NOMO-1 treated with DMSO at 0.1 percent for 48 hours (cell line): ENCODE data around the gene AP1S2.

ENCODE experiments used
- DNase-seq: peaks from one replicate; lab custom pipeline; 2025; ENCODE audit not compliant: unreplicated experiment; lab: John Stamatoyannopoulos, UW

The AP1S2 gene

GRCh38 chrX:15812192-15812938, 42.2 kb downstream of the AP1S2 start:
- no peak for DNase-seq

- no peak for DNase-seq
Observed at GRCh38 chrX:15808254-15808653, 46.4 kb downstream of the AP1S2 start.

DNA sequence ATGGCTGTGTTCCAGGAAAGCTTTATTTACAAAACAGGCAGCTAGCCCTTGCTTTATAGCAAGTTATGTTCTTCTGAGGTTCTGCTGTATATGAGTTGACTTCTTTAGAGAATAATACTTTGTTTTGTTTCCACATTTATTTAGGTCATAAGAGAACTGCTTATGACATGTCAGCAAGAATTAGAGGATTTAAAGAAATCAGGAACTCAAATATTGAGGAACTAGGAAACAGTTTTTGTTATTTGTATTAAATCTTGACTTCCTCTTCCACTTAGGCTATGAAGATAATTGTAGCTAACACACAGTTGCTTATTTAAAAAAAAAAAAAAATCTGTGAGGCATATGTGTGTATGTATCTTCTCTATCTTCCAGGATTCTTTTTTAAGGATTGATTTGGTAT, 50.0 kb downstream of the AP1S2 start:
- DNase-seq = peak; percentile 89

DNA sequence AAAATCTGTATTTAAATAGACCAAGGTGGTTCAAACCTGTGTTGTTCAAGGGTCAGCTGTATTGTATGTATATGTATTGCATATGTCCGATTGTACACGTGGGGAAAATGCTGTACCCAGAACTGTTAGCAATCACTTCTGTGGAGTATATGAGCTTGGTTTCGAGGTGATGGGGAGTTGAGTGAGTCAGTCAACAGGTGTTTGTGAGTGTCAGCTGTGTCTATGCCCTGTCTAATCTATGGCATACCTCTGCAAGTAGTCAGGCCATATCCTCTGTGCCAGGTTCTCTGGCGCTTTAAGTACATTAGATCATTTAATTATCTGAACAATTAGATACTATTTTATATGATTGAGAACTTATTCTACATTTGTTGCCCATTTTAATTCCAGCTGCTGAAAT, 56.9 kb downstream of the AP1S2 start:
- no peak for DNase-seq

- DNase-seq = peak; percentile 94
Observed at GRCh38 chrX:15790769-15791290, 63.8 kb downstream of the AP1S2 start.

- peak; percentile 83 for DNase-seq
Observed at GRCh38 chrX:15789979-15790768, 64.4 kb downstream of the AP1S2 start, which contains the start of gene ZRSR2. Gene ZRSR2 (plus strand): TSS chrX:15790484. CDS start chrX:15790496, 12 bp downstream.

DNA sequence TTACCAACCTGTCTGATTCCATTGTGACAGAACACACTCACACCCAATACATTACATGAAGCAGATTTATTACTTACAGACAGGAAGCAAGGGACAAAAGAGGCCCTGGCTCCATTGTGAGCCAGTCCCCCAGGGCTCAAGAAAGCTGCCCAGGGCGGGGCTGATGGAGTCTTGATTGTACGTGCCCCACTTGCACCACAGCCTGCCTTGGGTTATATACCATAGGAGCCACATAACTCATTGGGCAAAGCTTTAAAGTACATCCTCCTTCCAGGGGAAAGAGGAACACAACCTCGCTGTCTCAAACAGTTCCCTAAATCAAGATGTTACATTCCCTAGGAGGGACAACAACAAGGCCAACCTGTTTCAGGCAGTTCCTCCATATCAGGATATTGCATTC, 67.7 kb downstream of the AP1S2 start:
- DNase-seq = peak; percentile 83

GRCh38 chrX:15785176-15785750, 69.3 kb downstream of the AP1S2 start:
- DNase-seq = peak; percentile 59

DNA sequence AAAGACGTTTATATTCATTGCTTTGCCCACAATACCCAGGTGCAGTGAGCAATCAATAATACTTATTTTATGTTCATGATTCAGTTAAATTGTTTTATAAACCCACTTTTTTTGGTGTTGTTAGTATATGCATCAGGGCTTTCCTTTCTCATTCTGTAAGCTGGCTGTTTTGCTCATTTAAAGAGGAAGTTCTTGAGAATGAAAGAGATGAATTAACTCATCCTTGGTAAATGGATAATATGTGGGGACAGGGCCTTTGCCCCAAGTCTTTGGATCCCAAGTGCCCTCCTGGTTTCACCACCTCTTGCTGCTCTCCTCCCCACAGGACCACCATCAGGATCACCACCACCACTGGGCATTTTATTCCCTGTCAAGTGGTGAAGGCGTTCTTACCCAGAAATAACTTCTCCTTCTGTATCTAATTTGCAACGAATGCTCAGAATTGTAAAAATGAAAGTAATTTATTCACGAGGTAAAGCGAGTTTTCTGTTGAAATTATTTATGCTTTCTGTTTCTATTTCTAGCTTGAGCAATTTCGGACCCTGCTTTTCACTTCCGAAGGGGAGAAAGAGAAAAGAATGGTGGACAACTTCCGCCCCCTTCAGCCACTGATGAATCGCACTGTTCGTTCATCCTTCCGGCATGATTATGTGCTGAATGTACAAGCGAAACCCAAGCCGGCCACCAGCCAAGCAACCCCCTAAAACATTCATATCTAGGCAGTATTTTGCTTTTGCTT, 72.5 kb downstream of the AP1S2 start:
- DNase-seq = peak; percentile 57
